HT1080 (cell line): Measurements from ENCODE around the gene LRMDA. TPM values are rescaled to one million over a fixed set of nuclear protein-coding genes. Genes with fewer than 3 reads are reported as not detected.

Experiments
- DNase-seq: peaks from one replicate; pipeline ENCODE4 v3.0.0-alpha.2; 2015; ENCODE audit warnings: low read depth
- total RNA-seq: library from RNA; depleted of rRNA; stranded (reverse); fragments of >200 nt; shearing (Covaris generic); gene quantifications from 2 replicates; pipeline ENCODE4 v1.2.3, GENCODE V29; 2014

Gene LRMDA
- total RNA-seq, 1 experiment from 2014 or later: not detected

GRCh38 chr10:75638752-75639151 is 207.3 kb downstream of the LRMDA start:
- DNase-seq: no peak

GRCh38 chr10:75639736-75640135 is 208.3 kb downstream of the LRMDA start:
- no peak for DNase-seq

GRCh38 chr10:75640381-75640780 is 209.0 kb downstream of the LRMDA start:
- DNase-seq: no peak

GRCh38 chr10:75640803-75641202 is 209.4 kb downstream of the LRMDA start:
- no peak for DNase-seq

- no peak for DNase-seq
These were observed 212.0 kb downstream of the LRMDA start for GRCh38 chr10:75643405-75643804.

GRCh38 chr10:75643944-75644692 is 212.7 kb downstream of the LRMDA start:
- DNase-seq: no peak

GRCh38 chr10:75645704-75646103 is 214.3 kb downstream of the LRMDA start:
- no peak for DNase-seq

GRCh38 chr10:75646218-75646915 is 214.9 kb downstream of the LRMDA start:
- no peak for DNase-seq

GRCh38 chr10:75646916-75647315 is 215.5 kb downstream of the LRMDA start:
- DNase-seq: no peak

- no peak for DNase-seq
These were observed 216.3 kb downstream of the LRMDA start for GRCh38 chr10:75647675-75648074.

GRCh38 chr10:75648351-75648750 is 216.9 kb downstream of the LRMDA start:
- no peak for DNase-seq

GRCh38 chr10:75648854-75649253 is 217.4 kb downstream of the LRMDA start:
- no peak for DNase-seq

GRCh38 chr10:75649466-75649865 is 218.0 kb downstream of the LRMDA start:
- DNase-seq: no peak

GRCh38 chr10:75650648-75651047 is 219.2 kb downstream of the LRMDA start:
- DNase-seq: no peak

- DNase-seq: no peak
These were observed 220.0 kb downstream of the LRMDA start for GRCh38 chr10:75651417-75651816.

GRCh38 chr10:75652146-75652740 is 220.8 kb downstream of the LRMDA start:
- DNase-seq: no peak

- no peak for DNase-seq
These were observed 222.3 kb downstream of the LRMDA start for GRCh38 chr10:75653761-75654160.

- DNase-seq: peak; percentile 5
These were observed 222.8 kb downstream of the LRMDA start for GRCh38 chr10:75654171-75654771.

- no peak for DNase-seq
These were observed 223.3 kb downstream of the LRMDA start for GRCh38 chr10:75654772-75655171.

GRCh38 chr10:75655791-75656451 is 224.5 kb downstream of the LRMDA start:
- DNase-seq: peak; percentile 11

GRCh38 chr10:75657351-75657750 is 225.9 kb downstream of the LRMDA start:
- DNase-seq: no peak

GRCh38 chr10:75658036-75658435 is 226.6 kb downstream of the LRMDA start:
- DNase-seq: no peak
